Osteoblast (primary cell): ENCODE results near the gene DTX1. TPM values are rescaled to one million over a fixed set of nuclear protein-coding genes. Genes with fewer than 3 reads are reported as not detected.
"Not testable (repeated sequence)": the region's sequence is repeated elsewhere in the genome, so short reads cannot be mapped to it uniquely, and the experiment has no call there.

Experiments
- DNase-seq: peaks from one replicate; pipeline ENCODE4 v3.0.0; 2011; ENCODE audit warnings: low spot score, mixed read lengths; ENCODE audit not compliant: insufficient read length; ENCODE audit errors: missing footprints
- H2AFZ ChIP-seq: 2 replicates; pipeline ENCODE4 v1.6.0; 2011; ENCODE audit warnings: mild to moderate bottlenecking, low read length
- H3K27ac ChIP-seq: 2 replicates; pipeline ENCODE4 v1.5.1; 2011; ENCODE audit warnings: mild to moderate bottlenecking, low read depth, low read length, moderate library complexity
- H3K27me3 ChIP-seq: 2 replicates; pipeline ENCODE4 v1.6.0; 2012; ENCODE audit warnings: mild to moderate bottlenecking, control low read depth, inconsistent platforms, low read length, moderate library complexity; ENCODE audit not compliant: insufficient read depth
- H3K36me3 ChIP-seq: 2 replicates; pipeline ENCODE4 v1.5.1; 2011; ENCODE audit warnings: mild to moderate bottlenecking, low read length, control low read depth, moderate library complexity; ENCODE audit not compliant: insufficient read depth
- H3K4me1 ChIP-seq: 2 replicates; pipeline ENCODE4 v1.5.1; 2011; ENCODE audit warnings: mild to moderate bottlenecking, low read length, control low read depth, moderate library complexity; ENCODE audit not compliant: insufficient read depth
- H3K4me2 ChIP-seq: 2 replicates; pipeline ENCODE4 v1.6.0; 2011; ENCODE audit warnings: mild to moderate bottlenecking, low read length; ENCODE audit not compliant: insufficient read depth
- H3K4me3 ChIP-seq: fragments of 200-600 bp; sonication (generic); 3 replicates; pipeline ENCODE4 v1.5.1; 2012; ENCODE audit warnings: mild to moderate bottlenecking, low read length, inconsistent platforms; ENCODE audit not compliant: insufficient read depth
- H3K79me2 ChIP-seq: 2 replicates; pipeline ENCODE4 v1.6.0; 2012; ENCODE audit warnings: mild to moderate bottlenecking, low read length, control low read depth, inconsistent platforms; ENCODE audit not compliant: insufficient read depth
- H3K9me3 ChIP-seq: 2 replicates; pipeline ENCODE4 v1.5.1; 2011; ENCODE audit warnings: low read depth, low read length, control low read depth
- H4K20me1 ChIP-seq: 2 replicates; pipeline ENCODE4 v1.6.0; 2012; ENCODE audit warnings: mild to moderate bottlenecking, low read length, control low read depth; ENCODE audit not compliant: insufficient read depth
- total RNA-seq: library from RNA; depleted of rRNA; stranded (reverse); fragments of >200 nt; gene quantifications from 2 replicates; pipeline ENCODE4 v1.2.3, GENCODE V29; 2012
- TF ChIP-seq, protein P1 (sequence below): IDR thresholded peaks from 2 replicates; pipeline ENCODE4 v1.5.1; 2011; ENCODE audit warnings: mild to moderate bottlenecking, low read depth, low read length, moderate library complexity; ENCODE audit errors: extremely low read depth

Gene DTX1
- total RNA-seq, 1 donor, result under 0.01 TPM

DNA sequence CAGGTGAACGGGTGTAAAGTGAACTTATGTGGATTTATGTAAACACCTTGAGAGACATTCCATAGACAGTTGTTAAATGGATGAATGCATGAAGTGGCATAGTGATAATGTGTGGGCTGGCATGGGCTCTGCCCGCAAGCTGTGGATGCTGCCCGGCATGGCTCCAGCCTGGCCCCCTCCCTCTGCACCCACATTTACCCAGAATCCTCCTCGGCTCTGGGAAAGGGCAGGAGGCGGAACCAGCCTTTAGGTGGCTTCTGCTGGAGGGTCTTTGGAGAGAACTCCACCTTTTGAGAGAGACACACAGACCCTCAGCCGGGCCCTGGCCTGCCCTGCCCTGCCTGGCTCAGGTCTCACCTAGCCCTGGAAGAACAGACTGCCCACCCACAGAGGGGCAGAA, 60.3 kb downstream of the DTX1 start:
- H3K9me3 ChIP-seq, result no peaks in the 10 kb centered on the region
- no peaks in the 10 kb centered on the region for H4K20me1 ChIP-seq
- H3K4me1 ChIP-seq, result no peaks in the 10 kb centered on the region
- no peaks in the 10 kb centered on the region for H3K36me3 ChIP-seq
- no peak overlapping the region for H3K4me2 ChIP-seq
- TF ChIP-seq, protein P1, sequence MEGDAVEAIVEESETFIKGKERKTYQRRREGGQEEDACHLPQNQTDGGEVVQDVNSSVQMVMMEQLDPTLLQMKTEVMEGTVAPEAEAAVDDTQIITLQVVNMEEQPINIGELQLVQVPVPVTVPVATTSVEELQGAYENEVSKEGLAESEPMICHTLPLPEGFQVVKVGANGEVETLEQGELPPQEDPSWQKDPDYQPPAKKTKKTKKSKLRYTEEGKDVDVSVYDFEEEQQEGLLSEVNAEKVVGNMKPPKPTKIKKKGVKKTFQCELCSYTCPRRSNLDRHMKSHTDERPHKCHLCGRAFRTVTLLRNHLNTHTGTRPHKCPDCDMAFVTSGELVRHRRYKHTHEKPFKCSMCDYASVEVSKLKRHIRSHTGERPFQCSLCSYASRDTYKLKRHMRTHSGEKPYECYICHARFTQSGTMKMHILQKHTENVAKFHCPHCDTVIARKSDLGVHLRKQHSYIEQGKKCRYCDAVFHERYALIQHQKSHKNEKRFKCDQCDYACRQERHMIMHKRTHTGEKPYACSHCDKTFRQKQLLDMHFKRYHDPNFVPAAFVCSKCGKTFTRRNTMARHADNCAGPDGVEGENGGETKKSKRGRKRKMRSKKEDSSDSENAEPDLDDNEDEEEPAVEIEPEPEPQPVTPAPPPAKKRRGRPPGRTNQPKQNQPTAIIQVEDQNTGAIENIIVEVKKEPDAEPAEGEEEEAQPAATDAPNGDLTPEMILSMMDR, result no peak
- no peak overlapping the region for H3K4me3 ChIP-seq
- DNase-seq, result peak; percentile 44
- H3K27me3 ChIP-seq, result peaks cover 6% of the 10 kb centered on the region
- no peak overlapping the region for H3K27ac ChIP-seq
- no peak overlapping the region for H2AFZ ChIP-seq
- H3K79me2 ChIP-seq, result no peaks in the 10 kb centered on the region

DNA sequence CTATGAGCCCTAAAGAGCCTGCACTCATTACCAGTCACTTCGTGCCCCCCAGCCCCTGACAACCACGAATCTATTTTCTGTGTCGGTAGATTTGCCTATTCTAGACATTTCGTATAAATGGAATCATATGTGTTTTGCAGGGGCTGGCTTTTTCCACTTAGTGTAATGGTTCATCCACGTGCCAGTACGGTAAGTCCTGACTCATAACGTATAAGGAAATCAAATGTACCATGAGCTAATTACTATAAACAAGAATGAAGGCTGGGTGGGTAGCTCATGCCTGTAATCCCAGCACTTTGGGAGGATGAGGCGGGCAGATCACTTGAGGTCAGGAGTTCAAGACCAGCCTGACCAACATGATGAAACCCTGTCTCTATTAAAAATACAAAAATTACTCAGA, 61.2 kb downstream of the DTX1 start:
- H3K9me3 ChIP-seq, H3K4me1 ChIP-seq, H3K4me2 ChIP-seq, H3K36me3 ChIP-seq, H3K79me2 ChIP-seq, H4K20me1 ChIP-seq, H2AFZ ChIP-seq, H3K27ac ChIP-seq, H3K27me3 ChIP-seq, H3K4me3 ChIP-seq, DNase-seq: not testable (repeated sequence)

DNA sequence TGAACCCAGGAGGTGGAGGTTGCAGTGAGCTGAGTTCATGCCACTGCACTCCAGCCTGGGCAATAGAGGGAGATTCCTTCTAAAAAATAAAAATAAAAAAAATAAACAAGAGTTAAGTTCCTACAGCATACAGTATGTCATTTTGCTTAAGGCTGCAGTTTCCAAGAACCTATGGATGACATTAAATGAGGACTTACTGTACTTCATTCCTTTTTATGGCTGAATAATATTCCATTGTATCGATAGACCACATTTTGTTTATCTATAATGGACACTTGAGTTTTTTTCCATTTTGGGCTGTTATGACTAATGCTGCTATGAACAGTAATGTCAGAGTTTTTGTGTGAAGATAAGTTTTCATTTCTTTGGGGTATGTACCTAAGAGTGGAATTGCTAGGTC, 61.6 kb downstream of the DTX1 start:
- no peak overlapping the region for H3K4me2 ChIP-seq
- peaks cover 4% of the 10 kb centered on the region for H3K27me3 ChIP-seq
- no peak for DNase-seq
- no peaks in the 10 kb centered on the region for H3K36me3 ChIP-seq
- TF ChIP-seq, protein P1, result no peak
- no peaks in the 10 kb centered on the region for H4K20me1 ChIP-seq
- H3K27ac ChIP-seq, result no peak overlapping the region
- no peaks in the 10 kb centered on the region for H3K79me2 ChIP-seq
- H2AFZ ChIP-seq, result no peak overlapping the region
- H3K4me1 ChIP-seq, result no peaks in the 10 kb centered on the region
- no peaks in the 10 kb centered on the region for H3K9me3 ChIP-seq
- H3K4me3 ChIP-seq, result no peak overlapping the region

DNA sequence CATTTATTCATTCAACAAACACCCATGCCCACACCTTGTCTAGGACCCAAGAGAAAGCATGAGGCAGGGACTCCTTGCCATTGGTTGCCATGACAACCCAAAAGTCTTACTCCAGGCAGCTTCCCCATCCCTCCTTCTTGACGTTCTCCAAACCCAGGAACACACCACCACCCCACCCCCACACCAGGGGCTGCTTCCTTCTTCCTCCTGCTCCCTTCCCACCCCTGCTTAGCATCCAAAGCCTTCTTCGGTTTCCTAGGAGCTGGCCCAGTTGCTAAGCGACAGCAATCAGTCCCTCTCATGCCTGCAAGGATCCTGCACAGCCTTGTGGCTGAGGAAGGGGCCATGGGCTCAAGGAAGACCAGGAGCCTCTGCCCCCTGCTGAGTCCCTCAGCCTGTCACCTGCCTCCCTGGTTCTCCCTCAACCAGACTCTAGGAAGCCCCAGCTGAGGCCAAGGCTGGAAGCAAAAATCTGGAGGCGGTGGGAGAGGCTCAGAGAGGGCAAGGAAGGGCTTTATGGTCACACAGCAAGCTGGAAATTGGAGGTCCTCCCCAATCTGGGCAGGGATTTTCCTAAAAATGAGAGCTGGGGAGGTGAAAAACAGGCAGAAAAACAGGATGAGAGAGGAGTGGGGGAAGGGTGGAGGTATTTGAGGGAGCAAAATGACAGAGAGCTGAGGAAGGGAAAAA, 63.6 kb downstream of the DTX1 start:
- Histone ChIP-seq H3K36me3 (no peaks in the 10 kb centered on the region), H3K27me3 (no peaks in the 10 kb centered on the region), H3K4me3 (no peak overlapping the region), H4K20me1 (no peaks in the 10 kb centered on the region), H2AFZ (no peak overlapping the region), H3K27ac (no peak overlapping the region), H3K4me1 (no peaks in the 10 kb centered on the region), H3K79me2 (no peaks in the 10 kb centered on the region), H3K4me2 (no peak overlapping the region), H3K9me3 (no peaks in the 10 kb centered on the region)
- peak; percentile 55 for DNase-seq
- TF ChIP-seq, protein P1, result no peak
